IPS DF 6.9 (cell line): Measurements from ENCODE around the gene CLDN19.
"Not testable (repeated sequence)": the region's sequence is repeated elsewhere in the genome, so short reads cannot be mapped to it uniquely, and the experiment has no call there.

ENCODE experiments used
- DNase-seq: peaks from one replicate; pipeline ENCODE4 v3.0.0-alpha.2; 2013; ENCODE audit warnings: low read depth, low spot score
- H3K27ac ChIP-seq: one replicate; pipeline ENCODE4 v1.5.1; 2013; ENCODE audit warnings: low read length, control low read depth
- H3K27me3 ChIP-seq: 2 replicates; pipeline ENCODE4 v1.6.1; 2013; ENCODE audit warnings: mild to moderate bottlenecking, low read length; ENCODE audit not compliant: control insufficient read depth, insufficient read depth
- H3K36me3 ChIP-seq: 2 replicates; pipeline ENCODE4 v1.6.1; 2013; ENCODE audit warnings: low read length; ENCODE audit not compliant: control insufficient read depth, insufficient read depth
- H3K4me1 ChIP-seq: 2 replicates; pipeline ENCODE4 v1.6.1; 2013; ENCODE audit warnings: low read length; ENCODE audit not compliant: control insufficient read depth, insufficient read depth
- H3K4me3 ChIP-seq: 2 replicates; pipeline ENCODE4 v1.5.1; 2013; ENCODE audit warnings: mild to moderate bottlenecking, low read length
- H3K9me3 ChIP-seq: 2 replicates; pipeline ENCODE4 v1.6.1; 2013; ENCODE audit warnings: low read length, inconsistent platforms; ENCODE audit not compliant: control insufficient read depth, insufficient read depth
- WGBS: extraction: QIAGEN DNeasy Blood & Tissue Kit; methylation state at CpG from one replicate; pipeline ENCODE4 v1.1.7; 2013; ENCODE audit warnings: mixed read lengths, missing lambda C conversion rate; ENCODE audit not compliant: insufficient read length, insufficient coverage; 5-methylcytosine and 5-hydroxymethylcytosine counted together

CLDN19 gene

DNA sequence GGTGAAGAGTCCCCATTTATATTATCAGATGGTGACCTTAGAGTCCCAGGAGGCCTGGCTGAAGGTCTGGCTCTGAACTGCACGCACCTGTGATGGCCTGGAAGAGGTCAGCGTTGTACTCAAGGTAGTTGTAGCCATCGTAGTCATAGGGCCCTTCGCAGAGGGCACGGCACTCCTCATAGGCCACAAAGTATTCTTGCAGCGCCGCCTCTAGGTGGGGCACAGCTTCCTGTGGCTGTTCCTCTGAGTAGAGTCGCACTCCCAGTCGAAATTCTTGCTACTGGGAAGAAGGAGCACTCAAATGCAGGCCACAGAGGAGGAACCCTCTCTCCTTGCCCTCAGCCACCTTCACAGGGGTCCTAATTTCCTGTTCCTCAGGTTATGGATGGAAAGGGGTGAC, 19.1 kb upstream of the CLDN19 start:
- no peak overlapping the region for H3K27ac ChIP-seq
- WGBS, result no CpG with 5 or more reads among the region's 9 CpGs
- peaks cover 13% of the 10 kb centered on the region for H3K36me3 ChIP-seq

GRCh38 chr1:42758641-42759040, 18.6 kb upstream of the CLDN19 start:
- Histone ChIP-seq H3K4me1 (no peaks in the 10 kb centered on the region), H3K27ac (no peak overlapping the region), H3K9me3 (no peaks in the 10 kb centered on the region), H3K4me3 (no peak overlapping the region), H3K27me3 (no peaks in the 10 kb centered on the region), H3K36me3 (peaks cover 16% of the 10 kb centered on the region)
- no peak for DNase-seq
- WGBS, result no CpG with 5 or more reads among the region's 3 CpGs

More for the DNA sequence above, 19.1 kb upstream of the CLDN19 start:
- H3K27me3 ChIP-seq, result no peaks in the 10 kb centered on the region
- H3K9me3 ChIP-seq, result no peaks in the 10 kb centered on the region
- DNase-seq, result no peak
- no peaks in the 10 kb centered on the region for H3K4me1 ChIP-seq
- H3K4me3 ChIP-seq, result no peak overlapping the region

- H3K27ac ChIP-seq, result no peak overlapping the region
- H3K4me3 ChIP-seq, result no peak overlapping the region
- no peaks in the 10 kb centered on the region for H3K4me1 ChIP-seq
- H3K36me3 ChIP-seq, result peaks cover 16% of the 10 kb centered on the region
- DNase-seq, result no peak
- H3K9me3 ChIP-seq, result no peaks in the 10 kb centered on the region
- no peaks in the 10 kb centered on the region for H3K27me3 ChIP-seq
These were observed 17.8 kb upstream of the CLDN19 start for GRCh38 chr1:42757892-42758275.

- no peaks in the 10 kb centered on the region for H3K9me3 ChIP-seq
- no peaks in the 10 kb centered on the region for H3K27me3 ChIP-seq
- no peak overlapping the region for H3K4me3 ChIP-seq
- DNase-seq, result no peak
- WGBS, result no CpG with 5 or more reads among the region's 17 CpGs
- no peak overlapping the region for H3K27ac ChIP-seq
- H3K4me1 ChIP-seq, result no peaks in the 10 kb centered on the region
- H3K36me3 ChIP-seq, result peaks cover 22% of the 10 kb centered on the region
These were observed 17.2 kb upstream of the CLDN19 start for GRCh38 chr1:42756956-42757891.

DNA sequence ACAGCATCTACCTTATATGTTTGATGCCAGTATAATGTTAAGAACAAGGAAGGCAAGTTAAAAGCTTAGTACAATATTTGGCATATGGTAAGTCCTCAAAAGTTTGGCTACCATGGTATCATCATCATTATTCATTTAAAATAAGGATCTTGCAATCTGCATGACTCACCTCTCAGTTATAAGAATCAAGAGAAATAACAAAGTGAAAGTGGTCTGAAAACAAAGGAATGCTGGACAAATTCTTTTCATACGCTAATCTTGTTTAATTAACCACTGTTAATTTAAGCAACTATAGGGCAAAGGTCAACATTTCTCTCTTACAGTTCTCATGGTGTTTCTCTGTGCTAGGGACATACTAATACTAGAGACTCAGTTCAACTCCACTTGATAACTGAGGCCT, 13.0 kb upstream of the CLDN19 start:
- no peak overlapping the region for H3K27ac ChIP-seq
- no CpG with 5 or more reads among the region's 1 CpG for WGBS
- no peaks in the 10 kb centered on the region for H3K27me3 ChIP-seq
- peaks cover 37% of the 10 kb centered on the region for H3K36me3 ChIP-seq
- DNase-seq, result no peak
- H3K4me3 ChIP-seq, result no peak overlapping the region
- H3K9me3 ChIP-seq, result no peaks in the 10 kb centered on the region
- no peaks in the 10 kb centered on the region for H3K4me1 ChIP-seq

GRCh38 chr1:42752284-42752683, 12.2 kb upstream of the CLDN19 start:
- Histone ChIP-seq H3K36me3 (peaks cover 37% of the 10 kb centered on the region), H3K4me3 (no peak overlapping the region), H3K4me1 (no peaks in the 10 kb centered on the region), H3K27ac (no peak overlapping the region), H3K27me3 (no peaks in the 10 kb centered on the region), H3K9me3 (no peaks in the 10 kb centered on the region)
- no CpG with 5 or more reads among the region's 6 CpGs for WGBS
- DNase-seq, result no peak

GRCh38 chr1:42751511-42752070, 11.6 kb upstream of the CLDN19 start:
- no CpG with 5 or more reads among the region's 8 CpGs for WGBS
- not testable (repeated sequence) for H3K4me3 ChIP-seq, H3K9me3 ChIP-seq, H3K27me3 ChIP-seq, H3K27ac ChIP-seq, DNase-seq, H3K4me1 ChIP-seq
- peaks cover 42% of the 10 kb centered on the region for H3K36me3 ChIP-seq

GRCh38 chr1:42750041-42750440, 10.0 kb upstream of the CLDN19 start:
- Histone ChIP-seq H3K27me3 (no peaks in the 10 kb centered on the region), H3K9me3 (no peaks in the 10 kb centered on the region), H3K36me3 (peaks cover 48% of the 10 kb centered on the region), H3K4me3 (no peak overlapping the region), H3K27ac (no peak overlapping the region), H3K4me1 (no peaks in the 10 kb centered on the region)
- DNase-seq, result no peak
- WGBS, result no CpG with 5 or more reads among the region's 12 CpGs

DNA sequence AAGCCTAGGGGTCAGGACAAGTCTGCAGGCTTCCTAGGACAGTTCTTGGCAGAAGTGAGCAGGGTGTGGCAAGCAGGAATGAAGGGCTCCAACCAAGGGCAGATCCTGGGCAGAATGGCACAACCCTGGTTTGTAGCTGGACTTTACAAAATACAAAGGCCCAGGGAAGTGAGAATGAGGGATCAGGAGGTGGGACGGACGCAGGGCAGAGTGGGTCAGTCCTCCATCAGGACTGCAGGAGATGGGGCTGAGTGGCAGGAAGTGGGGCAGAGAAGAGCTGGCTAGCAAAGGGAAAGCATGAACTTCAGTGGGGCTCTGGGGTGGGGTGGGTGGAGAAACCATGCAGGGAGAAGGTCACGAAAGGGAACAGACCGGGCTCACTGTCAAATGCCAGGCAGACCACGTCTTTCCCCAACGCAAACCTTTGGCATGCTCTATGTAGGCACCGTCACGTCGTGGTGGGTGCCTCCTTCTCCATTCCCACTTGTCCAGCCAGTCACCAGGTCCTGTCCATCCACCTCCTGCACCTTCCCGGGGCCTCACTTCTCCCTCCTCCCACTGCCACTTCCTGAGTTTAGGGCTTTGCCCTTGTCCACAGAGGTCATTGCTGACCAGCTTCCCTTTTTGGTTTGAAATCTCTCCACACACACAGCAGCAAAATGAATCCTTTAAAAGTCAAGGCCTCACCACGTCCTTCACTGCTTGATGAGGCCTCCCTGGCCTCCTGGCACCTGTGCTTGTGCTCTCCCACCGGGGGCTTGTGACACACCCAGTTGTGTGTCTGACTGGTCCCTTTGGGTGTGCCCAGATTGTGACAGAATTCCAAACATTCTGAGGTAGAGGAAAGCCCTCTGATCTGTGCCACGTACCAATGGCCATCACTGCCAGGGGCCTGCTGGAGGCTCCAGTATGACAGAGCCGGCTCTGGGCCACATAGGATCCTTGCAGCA, 8.7 kb upstream of the CLDN19 start:
- DNase-seq, result no peak
- Histone ChIP-seq H3K4me1 (no peaks in the 10 kb centered on the region), H3K9me3 (no peaks in the 10 kb centered on the region), H3K27me3 (no peaks in the 10 kb centered on the region), H3K27ac (no peak overlapping the region), H3K4me3 (no peak overlapping the region), H3K36me3 (peaks cover 36% of the 10 kb centered on the region)
- no CpG with 5 or more reads among the region's 14 CpGs for WGBS

DNA sequence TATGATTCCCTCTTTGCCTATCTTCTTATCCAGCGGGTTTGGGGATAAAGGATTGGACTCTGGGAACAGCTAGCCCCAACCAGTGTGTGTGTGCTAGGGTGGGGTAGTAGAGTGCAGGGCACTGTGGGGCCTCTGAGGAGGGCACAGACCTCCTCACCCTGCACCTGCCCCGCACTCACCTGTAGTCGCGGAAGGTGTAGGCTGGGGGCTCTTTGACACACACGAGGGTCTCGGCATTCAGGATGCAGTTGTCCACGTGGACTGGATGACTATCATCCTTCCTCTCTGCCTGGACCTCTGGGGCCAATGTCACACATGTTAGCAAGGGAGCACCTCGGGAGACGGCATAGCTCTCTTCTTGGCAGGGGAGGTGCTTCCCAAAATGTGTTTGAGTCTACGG, 8.0 kb upstream of the CLDN19 start:
- Histone ChIP-seq H3K27ac (no peak overlapping the region), H3K4me3 (no peak overlapping the region), H3K9me3 (no peaks in the 10 kb centered on the region), H3K27me3 (no peaks in the 10 kb centered on the region), H3K36me3 (peaks cover 36% of the 10 kb centered on the region), H3K4me1 (no peaks in the 10 kb centered on the region)
- no CpG with 5 or more reads among the region's 10 CpGs for WGBS
- no peak for DNase-seq
